ENCODE data around the gene HRCT1.

The HRCT1 gene

DNA sequence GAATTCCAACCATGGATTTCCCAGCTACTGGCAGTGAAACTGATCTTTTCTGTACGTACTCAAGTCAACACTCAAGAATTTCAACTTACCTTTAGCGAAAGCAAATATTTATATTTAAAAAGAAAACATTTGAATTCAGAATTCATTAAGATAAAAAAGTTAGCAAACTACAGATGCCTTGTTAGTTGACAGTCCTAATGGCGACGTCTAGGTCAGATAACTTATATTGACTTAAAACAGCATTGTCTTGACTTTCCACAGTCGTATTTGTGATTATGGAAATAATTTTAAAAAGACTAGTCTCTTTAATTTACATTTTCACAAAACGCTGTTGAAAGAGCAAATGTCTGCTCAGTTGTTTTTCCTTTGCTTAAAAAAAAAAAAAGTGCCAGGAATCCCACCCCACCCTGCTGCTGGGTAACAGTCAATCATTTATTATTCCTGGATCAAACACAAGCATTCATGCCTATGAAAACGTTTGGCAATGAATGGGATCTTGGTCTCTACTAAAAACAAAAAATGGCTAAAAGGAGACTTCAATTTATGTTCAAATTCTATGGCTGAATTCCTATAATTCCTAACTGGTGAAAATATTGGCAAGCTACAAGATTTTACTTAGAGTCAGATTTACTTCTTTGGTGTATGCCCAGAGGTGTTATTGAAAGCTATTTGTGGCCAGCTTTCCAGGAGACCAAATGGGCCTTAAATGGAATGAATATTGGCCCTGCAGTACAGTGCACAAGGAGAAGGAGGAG, 29.9 kb downstream of the HRCT1 start:
- no peak overlapping the region for H3K4me3 Mint-ChIP-seq
- no peak overlapping the region for H3K27ac Mint-ChIP-seq
- H3K4me1 Mint-ChIP-seq (ENCODE audit: low read depth), result peaks cover 9% of the 10 kb centered on the region
- H3K9me3 Mint-ChIP-seq, result peaks cover 9% of the 10 kb centered on the region
- intact Hi-C loops (cut with micrococcal nuclease), result no loop called here
- H3K27me3 Mint-ChIP-seq, result no peaks in the 10 kb centered on the region
- no peaks in the 10 kb centered on the region for H3K36me3 Mint-ChIP-seq (ENCODE audit: low read depth)

- Mint-ChIP-seq H3K36me3 (ENCODE audit: low read depth) (no peaks in the 10 kb centered on the region), H3K4me1 (ENCODE audit: low read depth) (peaks cover 9% of the 10 kb centered on the region), H3K4me3 (no peak overlapping the region), H3K27me3 (no peaks in the 10 kb centered on the region), H3K27ac (no peak overlapping the region), H3K9me3 (peaks cover 9% of the 10 kb centered on the region)
- intact Hi-C loops (cut with micrococcal nuclease), result no loop called here
Observed at GRCh38 chr9:35937227-35937626, 31.2 kb downstream of the HRCT1 start.

- Mint-ChIP-seq H3K27me3 (no peaks in the 10 kb centered on the region), H3K4me3 (no peak overlapping the region)
Observed at GRCh38 chr9:35938474-35939356, 32.7 kb downstream of the HRCT1 start.

GRCh38 chr9:35939679-35940250, 33.8 kb downstream of the HRCT1 start:
- intact Hi-C loops (cut with micrococcal nuclease), result no loop called here

More at GRCh38 chr9:35938474-35939356, 32.7 kb downstream of the HRCT1 start:
- intact Hi-C loops (cut with micrococcal nuclease), result no loop called here
- H3K36me3 Mint-ChIP-seq (ENCODE audit: low read depth), result no peaks in the 10 kb centered on the region
- H3K9me3 Mint-ChIP-seq, result peaks cover 9% of the 10 kb centered on the region
- H3K4me1 Mint-ChIP-seq (ENCODE audit: low read depth), result peaks cover 9% of the 10 kb centered on the region
- no peak overlapping the region for H3K27ac Mint-ChIP-seq

GRCh38 chr9:35940458-35941407, 34.7 kb downstream of the HRCT1 start:
- Mint-ChIP-seq H3K36me3 (ENCODE audit: low read depth) (no peaks in the 10 kb centered on the region), H3K4me1 (ENCODE audit: low read depth) (peaks cover 14% of the 10 kb centered on the region), H3K4me3 (no peak overlapping the region), H3K27me3 (peaks cover 1% of the 10 kb centered on the region), H3K27ac (no peak overlapping the region), H3K9me3 (peaks cover 9% of the 10 kb centered on the region)
- intact Hi-C loops (cut with micrococcal nuclease), result no loop called here

More at GRCh38 chr9:35939679-35940250, 33.8 kb downstream of the HRCT1 start:
- Mint-ChIP-seq H3K27ac (no peak overlapping the region), H3K27me3 (peaks cover 1% of the 10 kb centered on the region), H3K4me1 (ENCODE audit: low read depth) (peaks cover 9% of the 10 kb centered on the region), H3K9me3 (peaks cover 9% of the 10 kb centered on the region), H3K36me3 (ENCODE audit: low read depth) (no peaks in the 10 kb centered on the region), H3K4me3 (no peak overlapping the region)

DNA sequence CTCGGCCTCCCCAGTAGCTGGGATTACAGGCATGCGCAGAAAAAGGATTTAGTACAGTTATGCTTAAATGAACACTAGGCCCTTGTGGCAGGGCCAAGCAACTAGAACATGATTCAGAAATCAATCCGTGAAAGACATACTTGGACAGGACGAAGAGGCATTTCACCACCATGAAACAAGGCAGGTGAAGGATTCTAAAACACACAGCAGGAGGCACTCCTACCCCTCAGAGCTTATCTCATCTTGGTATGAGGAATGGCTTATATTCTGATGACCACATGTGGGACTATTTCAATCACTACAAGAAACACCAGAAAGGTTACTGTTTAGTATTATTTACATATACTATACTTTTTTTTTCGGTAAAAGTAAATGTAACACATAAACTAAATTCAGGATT, 36.3 kb downstream of the HRCT1 start:
- H3K9me3 Mint-ChIP-seq, result peaks cover 3% of the 10 kb centered on the region
- no peaks in the 10 kb centered on the region for H3K36me3 Mint-ChIP-seq (ENCODE audit: low read depth)
- peaks cover 9% of the 10 kb centered on the region for H3K4me1 Mint-ChIP-seq (ENCODE audit: low read depth)
- no peak overlapping the region for H3K4me3 Mint-ChIP-seq
- intact Hi-C loops (cut with micrococcal nuclease), result no loop called here
- H3K27me3 Mint-ChIP-seq, result peaks cover 1% of the 10 kb centered on the region
- H3K27ac Mint-ChIP-seq, result no peak overlapping the region

GRCh38 chr9:35944173-35944572, 38.2 kb downstream of the HRCT1 start:
- Mint-ChIP-seq H3K27me3 (peaks cover 6% of the 10 kb centered on the region), H3K36me3 (ENCODE audit: low read depth) (no peaks in the 10 kb centered on the region), H3K4me1 (ENCODE audit: low read depth) (peaks cover 5% of the 10 kb centered on the region), H3K9me3 (no peaks in the 10 kb centered on the region), H3K27ac (no peak overlapping the region), H3K4me3 (no peak overlapping the region)
- intact Hi-C loops (cut with micrococcal nuclease), result no loop called here

DNA sequence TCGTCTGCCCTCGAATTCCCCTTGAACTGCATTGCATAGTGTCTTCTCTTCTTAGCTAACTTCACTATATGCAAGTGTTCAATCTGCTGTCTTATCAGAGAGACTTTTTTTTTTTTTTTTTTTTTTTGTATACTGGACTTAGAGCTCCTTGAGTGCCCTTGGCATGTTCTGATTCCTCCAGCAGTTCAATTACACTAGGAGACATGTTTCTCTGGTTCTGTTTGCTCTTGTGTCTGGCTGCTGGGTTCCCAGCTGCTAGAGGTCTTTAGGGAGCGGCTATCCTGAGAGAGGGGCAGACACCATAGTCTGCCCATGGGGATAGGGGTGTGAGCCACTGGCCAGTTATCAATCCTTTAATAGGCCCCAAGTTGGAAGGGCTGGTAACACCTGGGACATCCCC, 38.8 kb downstream of the HRCT1 start:
- Mint-ChIP-seq H3K27ac (no peak overlapping the region), H3K9me3 (no peaks in the 10 kb centered on the region), H3K4me3 (no peak overlapping the region), H3K4me1 (ENCODE audit: low read depth) (peaks cover 5% of the 10 kb centered on the region), H3K27me3 (peaks cover 9% of the 10 kb centered on the region), H3K36me3 (ENCODE audit: low read depth) (no peaks in the 10 kb centered on the region)
- intact Hi-C loops (cut with micrococcal nuclease), result loop anchor here (1.0 kb wide), 1 partner anchor 42 kb away; no protein-coding TSS in a partner anchor

- Mint-ChIP-seq H3K4me3 (no peak overlapping the region), H3K27me3 (peaks cover 9% of the 10 kb centered on the region), H3K36me3 (ENCODE audit: low read depth) (no peaks in the 10 kb centered on the region), H3K4me1 (ENCODE audit: low read depth) (peaks cover 5% of the 10 kb centered on the region), H3K9me3 (no peaks in the 10 kb centered on the region), H3K27ac (no peak overlapping the region)
- intact Hi-C loops (cut with micrococcal nuclease), result loop anchor here (1.0 kb wide), 1 partner anchor 42 kb away; no protein-coding TSS in a partner anchor
Observed at GRCh38 chr9:35945341-35946018, 39.5 kb downstream of the HRCT1 start.

GRCh38 chr9:35948451-35948850, 42.4 kb downstream of the HRCT1 start:
- no peaks in the 10 kb centered on the region for H3K36me3 Mint-ChIP-seq (ENCODE audit: low read depth)
- no peak overlapping the region for H3K27ac Mint-ChIP-seq
- intact Hi-C loops (cut with micrococcal nuclease), result no loop called here
- H3K4me1 Mint-ChIP-seq (ENCODE audit: low read depth), result peaks cover 5% of the 10 kb centered on the region
- H3K9me3 Mint-ChIP-seq, result no peaks in the 10 kb centered on the region
- H3K27me3 Mint-ChIP-seq, result peaks cover 19% of the 10 kb centered on the region
- H3K4me3 Mint-ChIP-seq, result no peak overlapping the region

- no peaks in the 10 kb centered on the region for H3K9me3 Mint-ChIP-seq
- no peak overlapping the region for H3K27ac Mint-ChIP-seq
- H3K36me3 Mint-ChIP-seq (ENCODE audit: low read depth), result no peaks in the 10 kb centered on the region
- intact Hi-C loops (cut with micrococcal nuclease), result no loop called here
- peaks cover 5% of the 10 kb centered on the region for H3K4me1 Mint-ChIP-seq (ENCODE audit: low read depth)
- H3K27me3 Mint-ChIP-seq, result peaks cover 20% of the 10 kb centered on the region
- no peak overlapping the region for H3K4me3 Mint-ChIP-seq
Observed at GRCh38 chr9:35948901-35949318, 42.9 kb downstream of the HRCT1 start.

DNA sequence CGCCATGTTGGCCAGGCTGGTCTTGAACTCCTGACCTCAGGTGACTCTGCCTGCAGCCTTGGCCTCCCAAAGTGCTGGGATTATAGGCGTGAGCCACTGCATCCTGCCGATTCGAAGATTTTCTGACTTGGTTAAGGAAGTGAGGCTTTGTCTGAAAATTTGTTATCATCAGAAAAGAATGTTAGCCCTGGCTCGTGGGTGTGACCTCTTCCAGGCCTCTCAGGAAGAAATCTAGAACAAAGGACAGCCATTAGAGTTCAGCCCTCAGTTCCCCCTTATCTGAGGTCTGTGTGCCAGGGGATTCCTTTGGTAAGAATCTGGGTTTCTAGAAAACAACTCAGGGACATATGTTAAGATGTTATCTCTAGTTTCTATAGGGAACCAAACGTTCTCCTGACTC, 45.7 kb downstream of the HRCT1 start:
- intact Hi-C loops (cut with micrococcal nuclease), result no loop called here
- Mint-ChIP-seq H3K4me1 (ENCODE audit: low read depth) (no peaks in the 10 kb centered on the region), H3K9me3 (no peaks in the 10 kb centered on the region), H3K4me3 (no peak overlapping the region), H3K27ac (no peak overlapping the region), H3K27me3 (peaks cover 25% of the 10 kb centered on the region), H3K36me3 (ENCODE audit: low read depth) (no peaks in the 10 kb centered on the region)

Data from dendritic cell treated with granulocyte-macrophage colony-stimulating factor and Interleukin-4, amounts not matched to agents 40 ng/mL and 50 ng/mL, for 4 days (primary cell).